AG04449 (cell line): Measurements from ENCODE around the gene FGF1.

ENCODE experiments used
- CTCF ChIA-PET: fragments of 350-600 bp; formaldehyde crosslinking; extraction: SDS; loops from one replicate; lab custom pipeline; 2021; ENCODE audit warnings: antibody characterized with exemption; lab: Yijun Ruan, JAX
- POLR2A ChIA-PET: fragments of 400-600, 350-600 bp; formaldehyde crosslinking; extraction: SDS; loops from one replicate; lab custom pipeline; 2020; ENCODE audit warnings: antibody characterized with exemption, inconsistent platforms; lab: Yijun Ruan, JAX
- DNase-seq: peaks from one replicate; pipeline ENCODE4 v3.0.0-alpha.2; 2010; ENCODE audit warnings: low read depth, low spot score
- H3K4me3 ChIP-seq: 2 replicates; pipeline ENCODE4 v1.5.1; 2011; ENCODE audit warnings: low read depth, mild to moderate bottlenecking, control low read depth, low read length
- CTCF ChIP-seq: IDR thresholded peaks from one replicate; pipeline ENCODE4 v1.5.1; 2011; ENCODE audit warnings: mild to moderate bottlenecking, moderate library complexity, low read length, control low read depth, inconsistent platforms; ENCODE audit not compliant: insufficient read depth; ENCODE audit errors: missing control alignments

Gene FGF1

GRCh38 chr5:142601432-142601831, 84.5 kb downstream of the FGF1 start:
- ChIA-PET POLR2A (no interaction called here), CTCF (interaction anchor here (0.9 to 24.8 kb wide), 6 partner anchors 8 to 114 kb away, joined by 3 to 533 read pairs (median 32); no protein-coding TSS in a partner anchor)
- DNase-seq, result no peak
- TF ChIP-seq CTCF, result no peak
- no peak overlapping the region for H3K4me3 ChIP-seq

- CTCF ChIA-PET, result interaction anchor here (0.9 to 24.8 kb wide), 7 partner anchors 10 to 115 kb away, joined by 3 to 533 read pairs (median 30); no protein-coding TSS in a partner anchor
- H3K4me3 ChIP-seq, result no peak overlapping the region
- POLR2A ChIA-PET, result no interaction called here
- no peak for DNase-seq
- TF ChIP-seq CTCF, result no peak
Measured at GRCh38 chr5:142600611-142601358, 85.1 kb downstream of the FGF1 start.

GRCh38 chr5:142600092-142600491, 85.8 kb downstream of the FGF1 start:
- TF ChIP-seq CTCF, result no peak
- DNase-seq, result no peak
- no peak overlapping the region for H3K4me3 ChIP-seq
- ChIA-PET POLR2A (no interaction called here), CTCF (interaction anchor here (0.9 to 24.8 kb wide), 9 partner anchors 11 to 448 kb away, joined by 3 to 533 read pairs (median 10); no protein-coding TSS in a partner anchor)

- DNase-seq, result no peak
- POLR2A ChIA-PET, result no interaction called here
- CTCF ChIA-PET, result interaction anchor here (0.6 to 24.8 kb wide), 9 partner anchors 8 to 446 kb away, joined by 3 to 533 read pairs (median 10); no protein-coding TSS in a partner anchor
- no peak overlapping the region for H3K4me3 ChIP-seq
- TF ChIP-seq CTCF, result no peak
Measured at GRCh38 chr5:142598338-142598700, 87.6 kb downstream of the FGF1 start.

GRCh38 chr5:142597546-142598337, 88.1 kb downstream of the FGF1 start:
- POLR2A ChIA-PET, result no interaction called here
- CTCF ChIA-PET, result interaction anchor here (0.6 to 24.8 kb wide), 8 partner anchors 8 to 118 kb away, joined by 3 to 533 read pairs (median 22); no protein-coding TSS in a partner anchor
- no peak for TF ChIP-seq CTCF
- DNase-seq, result no peak
- H3K4me3 ChIP-seq, result no peak overlapping the region

GRCh38 chr5:142597025-142597424, 88.9 kb downstream of the FGF1 start:
- no peak for TF ChIP-seq CTCF
- ChIA-PET CTCF (interaction anchor here (1.5 to 24.8 kb wide), 6 partner anchors 9 to 116 kb away, joined by 6 to 533 read pairs (median 12); no protein-coding TSS in a partner anchor), POLR2A (no interaction called here)

More at GRCh38 chr5:142597025-142597424, 88.9 kb downstream of the FGF1 start:
- DNase-seq, result no peak
- no peak overlapping the region for H3K4me3 ChIP-seq
